HCT116 (cell line): Measurements from ENCODE around the gene MAST4.

Experiments used
- CBX3 ChIP-seq: IDR thresholded peaks from 2 replicates; pipeline ENCODE4 v1.6.1; 2012; ENCODE audit warnings: low read depth
- CTCF ChIP-seq, 3 experiments: fragments of 200-600 bp in 1 of 3; sonication (generic) in 1 of 3; IDR thresholded peaks in 2 of 3; conservative IDR thresholded peaks in 1 of 3; 2 replicates each; pipeline ENCODE4 v1.5.1; 2012 to 2017; ENCODE audit warnings: low read depth in 2 of 3, low read length in 2 of 3, antibody characterized with exemption in 1 of 3, borderline replicate concordance in 1 of 3, control low read depth in 1 of 3, mild to moderate bottlenecking in 1 of 3, mixed read lengths in 1 of 3, mixed run types in 1 of 3, moderate library complexity in 1 of 3; ENCODE audit not compliant: insufficient read depth in 1 of 3
- POLR2A ChIP-seq: IDR thresholded peaks from 2 replicates; pipeline ENCODE4 v1.7.0; 2011; ENCODE audit warnings: borderline replicate concordance; ENCODE audit not compliant: insufficient read depth, insufficient read length; ENCODE audit errors: extremely low read depth
- POLR2AphosphoS5 ChIP-seq: IDR thresholded peaks from 2 replicates; pipeline ENCODE4 v1.6.1; 2011; ENCODE audit warnings: mild to moderate bottlenecking, low read depth, low read length, moderate library complexity
- REST ChIP-seq: IDR thresholded peaks from 2 replicates; pipeline ENCODE4 v1.6.1; 2012; ENCODE audit warnings: low read depth
- SIN3A ChIP-seq: IDR thresholded peaks from 2 replicates; pipeline ENCODE4 v1.6.1; 2012; ENCODE audit warnings: low read depth

GRCh38 chr5:66710557-66711088 is 114.4 kb downstream of the MAST4 start:
- no peak for TF ChIP-seq CTCF (IDR thresholded peaks at IDR 0.05 in 2 of 3, conservative IDR thresholded peaks at IDR 0.05 in 1 of 3; ENCODE audit: borderline replicate concordance in 1 of 3, insufficient read depth in 1 of 3, low read depth in 2 of 3, low read length in 2 of 3)
- no peak for TF ChIP-seq CBX3
- TF ChIP-seq POLR2AphosphoS5 = no peak
- no peak for TF ChIP-seq SIN3A
- no peak for TF ChIP-seq POLR2A
- TF ChIP-seq REST = no peak
